Hepatocyte (in vitro differentiated cells): ENCODE data around the gene CNTNAP2. TPM values are rescaled to one million over a fixed set of nuclear protein-coding genes. Genes with fewer than 3 reads are reported as not detected.

Source experiments
- DNase-seq: peaks from one replicate; pipeline ENCODE4 v3.0.0-alpha.2; 2016; ENCODE audit warnings: low spot score
- H2AFZ ChIP-seq: fragments of 200-600 bp; sonication (generic); 2 replicates; pipeline ENCODE4 v1.6.0; 2016; ENCODE audit warnings: antibody characterized with exemption, mild to moderate bottlenecking
- H3K27ac ChIP-seq: fragments of 200-600 bp; sonication (generic); 2 replicates; pipeline ENCODE4 v1.5.1; 2016; ENCODE audit warnings: mild to moderate bottlenecking
- H3K27me3 ChIP-seq: fragments of 200-600 bp; sonication (generic); 2 replicates; pipeline ENCODE4 v1.6.1; 2016
- H3K36me3 ChIP-seq: fragments of 200-600 bp; sonication (generic); replicated peaks from 2 replicates; pipeline ENCODE4 v1.5.1; 2016; ENCODE audit warnings: low read depth; ENCODE audit not compliant: insufficient read depth
- H3K4me1 ChIP-seq: fragments of 200-600 bp; sonication (generic); 2 replicates; pipeline ENCODE4 v1.5.1; 2016; ENCODE audit warnings: mild to moderate bottlenecking, moderate library complexity; ENCODE audit not compliant: insufficient read depth
- H3K4me2 ChIP-seq: fragments of 200-600 bp; sonication (generic); 2 replicates; pipeline ENCODE4 v1.6.0; 2016
- H3K4me3 ChIP-seq: fragments of 200-600 bp; sonication (generic); 2 replicates; pipeline ENCODE4 v1.5.1; 2016; ENCODE audit warnings: mild to moderate bottlenecking
- H3K79me2 ChIP-seq: fragments of 200-600 bp; sonication (generic); 2 replicates; pipeline ENCODE4 v1.6.0; 2017; ENCODE audit warnings: mild to moderate bottlenecking
- H3K9me2 ChIP-seq: fragments of 200-600 bp; sonication (generic); replicated peaks from 2 replicates; pipeline ENCODE4 v1.6.0; 2017; ENCODE audit warnings: mild to moderate bottlenecking; ENCODE audit not compliant: insufficient read depth
- H3K9me3 ChIP-seq: fragments of 200-600 bp; sonication (generic); 2 replicates; pipeline ENCODE4 v1.5.1; 2016; ENCODE audit warnings: low read depth, mild to moderate bottlenecking
- H4K20me1 ChIP-seq: fragments of 200-600 bp; sonication (generic); 2 replicates; pipeline ENCODE4 v1.6.0; 2016; ENCODE audit warnings: mild to moderate bottlenecking; ENCODE audit not compliant: insufficient read depth, poor library complexity, severe bottlenecking
- CTCF ChIP-seq: fragments of 200-600 bp; sonication (generic); IDR thresholded peaks from 2 replicates; pipeline ENCODE4 v1.5.1; 2016; ENCODE audit warnings: antibody characterized with exemption, mild to moderate bottlenecking; ENCODE audit not compliant: poor library complexity
- EZH2 ChIP-seq: fragments of 200-600 bp; sonication (generic); IDR thresholded peaks from 2 replicates; pipeline ENCODE4 v1.6.1; 2016; ENCODE audit warnings: antibody characterized with exemption, mild to moderate bottlenecking, borderline replicate concordance
- EZH2phosphoT487 ChIP-seq: fragments of 200-600 bp; sonication (generic); IDR thresholded peaks from one replicate; pipeline ENCODE4 v1.6.1; 2018; ENCODE audit warnings: antibody characterized with exemption, mild to moderate bottlenecking, low read depth, moderate library complexity; ENCODE audit not compliant: unreplicated experiment, severe bottlenecking
- WGBS: methylation state at CpG from one replicate; pipeline ENCODE4 v1.1.6; 2016; ENCODE audit warnings: low lambda C conversion rate; ENCODE audit errors: missing lambda C conversion rate; 5-methylcytosine and 5-hydroxymethylcytosine counted together
- polyA plus RNA-seq: library from polyadenylated mRNA; unstranded; fragments of >200 nt; fragmentation: Nextera tagmentation; extraction: Ambion mirVana; gene quantifications from 2 replicates; pipeline ENCODE4 v1.2.1, GENCODE V29; 2016
- total RNA-seq: library from RNA; depleted of rRNA; stranded (reverse); fragments of >200 nt; gene quantifications from 2 replicates; pipeline ENCODE4 v1.2.3, GENCODE V29; 2014

Gene CNTNAP2
- total and polyA plus RNA-seq, 2 experiments from 2014 or later, result 7.5 to 14.7 TPM

GRCh38 chr7:147894271-147894670 lies 1777.7 kb downstream of the CNTNAP2 start:
- H3K27ac ChIP-seq, result no peak overlapping the region
- H3K4me2 ChIP-seq, result peak overlapping the region; percentile 29
- H2AFZ ChIP-seq, result no peak overlapping the region
- WGBS, result 18% methylated on average over 4 of the region's 4 CpGs
- no peaks in the 10 kb centered on the region for H3K36me3 ChIP-seq
- no peaks in the 10 kb centered on the region for H3K4me1 ChIP-seq
- H3K79me2 ChIP-seq, result no peaks in the 10 kb centered on the region
- TF ChIP-seq CTCF (no peak), EZH2 (no peak), EZH2phosphoT487 (no peak)
- H4K20me1 ChIP-seq, result no peaks in the 10 kb centered on the region
- H3K9me2 ChIP-seq, result no peaks in the 10 kb centered on the region
- no peaks in the 10 kb centered on the region for H3K27me3 ChIP-seq
- no peaks in the 10 kb centered on the region for H3K9me3 ChIP-seq
- H3K4me3 ChIP-seq, result no peak overlapping the region
- no peak for DNase-seq

- Histone ChIP-seq H2AFZ (no peak overlapping the region), H3K79me2 (no peaks in the 10 kb centered on the region), H3K4me2 (no peak overlapping the region), H3K27ac (no peak overlapping the region), H3K9me2 (no peaks in the 10 kb centered on the region), H3K4me1 (no peaks in the 10 kb centered on the region), H3K36me3 (no peaks in the 10 kb centered on the region), H3K9me3 (no peaks in the 10 kb centered on the region), H3K4me3 (no peak overlapping the region), H4K20me1 (no peaks in the 10 kb centered on the region), H3K27me3 (no peaks in the 10 kb centered on the region)
- no peak for TF ChIP-seq EZH2phosphoT487
- TF ChIP-seq CTCF, result no peak
- TF ChIP-seq EZH2, result no peak
- DNase-seq, result no peak
- 92% methylated on average over 7 of the region's 7 CpGs for WGBS
Measured at GRCh38 chr7:147896121-147896520, 1779.5 kb downstream of the CNTNAP2 start.

GRCh38 chr7:147903536-147904218 lies 1787.1 kb downstream of the CNTNAP2 start:
- Histone ChIP-seq H3K9me2 (no peaks in the 10 kb centered on the region), H3K4me3 (no peak overlapping the region), H3K4me1 (no peaks in the 10 kb centered on the region), H3K4me2 (no peak overlapping the region), H3K36me3 (no peaks in the 10 kb centered on the region), H3K27ac (no peak overlapping the region), H2AFZ (no peak overlapping the region), H3K27me3 (no peaks in the 10 kb centered on the region), H3K9me3 (no peaks in the 10 kb centered on the region), H4K20me1 (no peaks in the 10 kb centered on the region), H3K79me2 (no peaks in the 10 kb centered on the region)
- no peak for TF ChIP-seq EZH2phosphoT487
- no peak for TF ChIP-seq CTCF
- no peak for TF ChIP-seq EZH2
- DNase-seq, result no peak
- WGBS, result 78% methylated on average over 13 of the region's 13 CpGs

- WGBS, result 13% methylated on average over 3 of the region's 3 CpGs
- TF ChIP-seq EZH2, result no peak
- TF ChIP-seq CTCF, result no peak
- no peak for TF ChIP-seq EZH2phosphoT487
- Histone ChIP-seq H3K79me2 (no peaks in the 10 kb centered on the region), H3K9me3 (no peaks in the 10 kb centered on the region), H4K20me1 (no peaks in the 10 kb centered on the region), H3K9me2 (no peaks in the 10 kb centered on the region), H3K27me3 (no peaks in the 10 kb centered on the region), H3K4me2 (no peak overlapping the region), H3K4me1 (no peaks in the 10 kb centered on the region), H2AFZ (no peak overlapping the region), H3K27ac (no peak overlapping the region), H3K4me3 (no peak overlapping the region), H3K36me3 (no peaks in the 10 kb centered on the region)
- DNase-seq, result no peak
Measured at GRCh38 chr7:147904219-147904576, 1787.6 kb downstream of the CNTNAP2 start.
